Eye (tissue), 1 donor: ENCODE measurements around the gene EVPLL.
"Not testable (repeated sequence)": the region's sequence is repeated elsewhere in the genome, so short reads cannot be mapped to it uniquely, and the experiment has no call there.

Source experiments
- DNase-seq: peaks from one replicate; pipeline ENCODE4 v3.0.0-alpha.2; 2015

The EVPLL gene

GRCh38 chr17:18426639-18427038 lies 49.1 kb downstream of the EVPLL start:
- DNase-seq = not testable (repeated sequence)

- not testable (repeated sequence) for DNase-seq
These were observed 54.6 kb downstream of the EVPLL start for GRCh38 chr17:18432206-18432605.
